ENCODE data around the gene PMS2.
A peak's percentile ranks its signal among the peaks of the same experiment; 100 is the strongest.
"Not testable (repeated sequence)": the region's sequence is repeated elsewhere in the genome, so short reads cannot be mapped to it uniquely, and the experiment has no call there.

Gene PMS2

GRCh38 chr7:6015917-6016652 is 7.2 kb upstream of the PMS2 start:
- DNase-seq = no peak

GRCh38 chr7:6012355-6013104 is 3.7 kb upstream of the PMS2 start:
- DNase-seq = no peak

GRCh38 chr7:6011541-6011940 is 2.7 kb upstream of the PMS2 start:
- DNase-seq = no peak

GRCh38 chr7:6010370-6010769 is 1.5 kb upstream of the PMS2 start:
- DNase-seq = not testable (repeated sequence)

- DNase-seq = not testable (repeated sequence)
Observed at GRCh38 chr7:6007835-6008590, 836 bp downstream of the PMS2 start.

GRCh38 chr7:6007386-6007785 is 1.5 kb downstream of the PMS2 start:
- DNase-seq = no peak

- DNase-seq = peak; percentile 43
Observed at GRCh38 chr7:5997210-5997808, 11.5 kb downstream of the PMS2 start.

- not testable (repeated sequence) for DNase-seq
Observed at GRCh38 chr7:5987061-5987460, 21.8 kb downstream of the PMS2 start.

GRCh38 chr7:5979680-5980314 is 29.1 kb downstream of the PMS2 start:
- not testable (repeated sequence) for DNase-seq

GRCh38 chr7:5973580-5973979 is 35.3 kb downstream of the PMS2 start:
- not testable (repeated sequence) for DNase-seq

GRCh38 chr7:5970347-5970911 is 38.4 kb downstream of the PMS2 start, which contains the start of gene RSPH10B:
Gene RSPH10B (minus strand): TSS chr7:5970689. CDS start chr7:5967116, 3,573 bp downstream.
- DNase-seq = not testable (repeated sequence)

GRCh38 chr7:5963810-5964209 is 45.0 kb downstream of the PMS2 start:
- DNase-seq = not testable (repeated sequence)

GRCh38 chr7:5963205-5963604 is 45.6 kb downstream of the PMS2 start:
- DNase-seq = not testable (repeated sequence)

GRCh38 chr7:5934945-5935450 is 73.9 kb downstream of the PMS2 start:
- not testable (repeated sequence) for DNase-seq

- not testable (repeated sequence) for DNase-seq
Observed at GRCh38 chr7:5931905-5932644, 76.8 kb downstream of the PMS2 start.

GRCh38 chr7:5931250-5931649 is 77.6 kb downstream of the PMS2 start:
- not testable (repeated sequence) for DNase-seq

- DNase-seq = not testable (repeated sequence)
Observed at GRCh38 chr7:5930290-5930689, 78.6 kb downstream of the PMS2 start.

- DNase-seq = not testable (repeated sequence)
Observed at GRCh38 chr7:5926263-5926870, 82.5 kb downstream of the PMS2 start.

GRCh38 chr7:5924630-5925029 is 84.2 kb downstream of the PMS2 start:
- DNase-seq = not testable (repeated sequence)

- DNase-seq = not testable (repeated sequence)
Observed at GRCh38 chr7:5924180-5924579, 84.7 kb downstream of the PMS2 start.
